Activated effector memory CD4-positive, alpha-beta T cell treated with anti-CD3 and anti-CD28 coated beads, Interleukin-2, amount 50 U/mL, for 16 hours (primary cell): Measurements from ENCODE around the gene SLC12A6.

Experiments
- DNase-seq: peaks from one replicate; pipeline ENCODE4 v3.0.0-alpha.2; 2020

Gene SLC12A6

GRCh38 chr15:34327906-34328305 lies 9.7 kb downstream of the SLC12A6 start:
- no peak for DNase-seq

GRCh38 chr15:34325368-34325767 lies 12.2 kb downstream of the SLC12A6 start:
- no peak for DNase-seq

GRCh38 chr15:34324933-34325332 lies 12.6 kb downstream of the SLC12A6 start:
- no peak for DNase-seq

- DNase-seq: no peak
Measured at GRCh38 chr15:34323217-34323616, 14.4 kb downstream of the SLC12A6 start.

GRCh38 chr15:34318277-34319079 lies 19.1 kb downstream of the SLC12A6 start:
- DNase-seq: peak; percentile 76

GRCh38 chr15:34314491-34315490 lies 22.8 kb downstream of the SLC12A6 start:
- DNase-seq: no peak

GRCh38 chr15:34311563-34311962 lies 26.0 kb downstream of the SLC12A6 start:
- no peak for DNase-seq

- no peak for DNase-seq
Measured at GRCh38 chr15:34304613-34305012, 33.0 kb downstream of the SLC12A6 start.

GRCh38 chr15:34301058-34301457 lies 36.5 kb downstream of the SLC12A6 start:
- no peak for DNase-seq

GRCh38 chr15:34297059-34297458 lies 40.5 kb downstream of the SLC12A6 start:
- no peak for DNase-seq

GRCh38 chr15:34292621-34293020 lies 45.0 kb downstream of the SLC12A6 start:
- DNase-seq: no peak

- DNase-seq: no peak
Measured at GRCh38 chr15:34284937-34285336, 52.6 kb downstream of the SLC12A6 start.

GRCh38 chr15:34282384-34282783 lies 55.2 kb downstream of the SLC12A6 start:
- DNase-seq: no peak

GRCh38 chr15:34280193-34280592 lies 57.4 kb downstream of the SLC12A6 start:
- no peak for DNase-seq

- no peak for DNase-seq
Measured at GRCh38 chr15:34279368-34279767, 58.2 kb downstream of the SLC12A6 start.

- DNase-seq: no peak
Measured at GRCh38 chr15:34275721-34276120, 61.9 kb downstream of the SLC12A6 start.

- no peak for DNase-seq
Measured at GRCh38 chr15:34275154-34275553, 62.4 kb downstream of the SLC12A6 start.

GRCh38 chr15:34271493-34271892 lies 66.1 kb downstream of the SLC12A6 start:
- no peak for DNase-seq

GRCh38 chr15:34266751-34267150 lies 70.8 kb downstream of the SLC12A6 start:
- DNase-seq: no peak

- DNase-seq: no peak
Measured at GRCh38 chr15:34264076-34264475, 73.5 kb downstream of the SLC12A6 start.

- DNase-seq: no peak
Measured at GRCh38 chr15:34262362-34262761, 75.2 kb downstream of the SLC12A6 start.

GRCh38 chr15:34259566-34259965 lies 78.0 kb downstream of the SLC12A6 start:
- DNase-seq: no peak

GRCh38 chr15:34258151-34258550 lies 79.4 kb downstream of the SLC12A6 start:
- no peak for DNase-seq

- DNase-seq: no peak
Measured at GRCh38 chr15:34252545-34252944, 85.0 kb downstream of the SLC12A6 start.
